Glomerular visceral epithelial cell (primary cell): ENCODE data around the gene SUGT1.
A peak's percentile ranks its signal among the peaks of the same experiment; 100 is the strongest.
"Not testable (repeated sequence)": the region's sequence is repeated elsewhere in the genome, so short reads cannot be mapped to it uniquely, and the experiment has no call there.

Experiments used
- DNase-seq: peaks from one replicate; pipeline ENCODE4 v3.0.0-alpha.2; 2016; ENCODE audit errors: extremely low spot score

Gene SUGT1

GRCh38 chr13:52652196-52652979 is at the start of gene SUGT1:
Gene SUGT1, plus strand, starts transcription at chr13:52652836. Its CDS starts 85 bp downstream, at chr13:52652921.
- DNase-seq: peak; percentile 98

GRCh38 chr13:52603316-52603715 is 49.3 kb upstream of the SUGT1 start:
- not testable (repeated sequence) for DNase-seq

DNA sequence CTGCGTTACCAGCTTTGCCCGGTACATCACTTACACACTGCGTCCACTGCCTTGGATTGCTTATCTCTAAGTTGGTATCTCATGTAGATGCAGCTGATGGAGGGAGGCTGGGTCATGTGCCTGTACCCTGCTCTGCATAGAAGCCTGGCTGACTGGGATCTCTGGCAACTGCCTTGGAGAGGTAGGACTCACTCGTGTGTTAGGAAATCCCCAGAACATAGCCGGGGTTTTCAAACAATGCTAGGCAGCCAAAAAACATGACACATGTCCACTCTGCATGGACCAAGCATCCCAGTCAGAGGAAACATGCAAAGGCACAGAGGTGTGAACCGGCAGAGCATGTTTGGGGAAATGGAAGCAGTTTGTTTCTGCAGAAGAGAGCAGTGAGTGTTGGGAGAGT is 46.5 kb upstream of the SUGT1 start:
- DNase-seq: not testable (repeated sequence)

DNA sequence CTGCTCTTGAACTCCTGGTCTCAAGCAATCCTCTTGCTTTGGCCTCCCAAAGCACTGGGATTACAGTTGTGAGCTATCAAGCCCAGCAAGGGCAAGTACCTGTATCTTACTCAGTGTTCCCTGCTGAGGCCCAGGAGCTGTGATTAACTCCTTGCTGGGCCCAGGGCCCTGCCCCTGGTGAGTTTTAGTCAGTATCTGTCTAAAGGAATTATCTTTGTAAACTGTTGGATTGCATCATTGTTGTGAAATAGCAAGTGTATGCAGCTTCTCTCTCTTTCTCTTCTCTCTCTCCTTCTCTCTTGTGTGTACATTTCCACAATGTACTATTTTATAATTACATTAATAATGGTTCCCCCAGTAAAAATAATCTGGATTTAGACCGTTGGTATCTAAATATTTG is 45.8 kb upstream of the SUGT1 start:
- DNase-seq: not testable (repeated sequence)

- DNase-seq: not testable (repeated sequence)
Observed at GRCh38 chr13:52608184-52608583, 44.5 kb upstream of the SUGT1 start.

DNA sequence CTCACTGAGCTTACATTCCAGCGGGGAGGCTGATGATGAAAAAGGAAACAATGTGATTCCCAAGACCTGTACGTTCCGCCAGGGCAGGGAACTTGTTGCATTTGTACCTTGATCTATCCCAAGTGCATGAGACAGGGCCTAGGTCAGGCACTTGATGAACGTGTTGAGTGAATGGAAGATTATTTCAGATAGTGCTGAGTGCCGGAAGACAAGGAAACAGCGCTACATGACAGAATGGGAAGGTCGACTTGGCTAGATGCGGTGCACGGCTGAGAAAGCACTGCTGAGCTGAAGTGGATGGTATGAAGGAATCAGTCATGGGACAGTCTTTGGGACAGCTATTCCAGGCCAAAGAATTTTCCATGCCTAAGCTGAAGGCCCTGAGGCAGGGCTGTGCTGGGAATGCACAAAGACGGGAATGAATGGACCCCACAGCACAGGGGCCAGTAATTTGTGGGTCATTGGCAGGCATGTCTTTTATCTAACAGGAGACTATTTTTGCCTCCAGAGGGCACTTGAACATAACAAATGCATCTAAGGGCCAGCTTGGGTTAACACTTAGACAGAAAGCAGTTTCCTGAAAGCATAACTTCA is 43.5 kb upstream of the SUGT1 start:
- peak; percentile 32 for DNase-seq

- not testable (repeated sequence) for DNase-seq
Observed at GRCh38 chr13:52610158-52610557, 42.5 kb upstream of the SUGT1 start.

GRCh38 chr13:52615134-52615801 is 37.4 kb upstream of the SUGT1 start:
- DNase-seq: no peak

DNA sequence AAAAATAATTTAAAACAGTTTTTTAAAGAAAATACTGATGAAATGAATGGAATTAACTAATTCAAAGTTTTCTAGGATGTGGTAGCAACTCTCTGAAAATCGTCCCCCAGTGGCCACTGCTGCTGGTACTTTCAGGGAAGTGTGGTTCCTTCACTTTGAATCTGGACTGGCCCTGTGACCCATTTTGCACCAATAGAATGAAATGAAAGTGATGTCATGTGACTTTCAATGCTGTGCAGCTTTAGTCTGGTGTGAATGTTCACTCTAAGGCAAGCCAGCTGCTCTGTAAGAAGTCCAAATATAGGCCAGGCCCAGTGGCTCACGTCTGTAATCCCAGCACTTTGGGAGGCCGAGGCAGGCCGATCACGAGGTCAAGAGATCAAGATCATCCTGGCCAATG is 36.8 kb upstream of the SUGT1 start:
- DNase-seq: no peak

- DNase-seq: peak; percentile 91
Observed at GRCh38 chr13:52617070-52618060, 35.3 kb upstream of the SUGT1 start.

- DNase-seq: not testable (repeated sequence)
Observed at GRCh38 chr13:52631083-52631690, 21.4 kb upstream of the SUGT1 start.

DNA sequence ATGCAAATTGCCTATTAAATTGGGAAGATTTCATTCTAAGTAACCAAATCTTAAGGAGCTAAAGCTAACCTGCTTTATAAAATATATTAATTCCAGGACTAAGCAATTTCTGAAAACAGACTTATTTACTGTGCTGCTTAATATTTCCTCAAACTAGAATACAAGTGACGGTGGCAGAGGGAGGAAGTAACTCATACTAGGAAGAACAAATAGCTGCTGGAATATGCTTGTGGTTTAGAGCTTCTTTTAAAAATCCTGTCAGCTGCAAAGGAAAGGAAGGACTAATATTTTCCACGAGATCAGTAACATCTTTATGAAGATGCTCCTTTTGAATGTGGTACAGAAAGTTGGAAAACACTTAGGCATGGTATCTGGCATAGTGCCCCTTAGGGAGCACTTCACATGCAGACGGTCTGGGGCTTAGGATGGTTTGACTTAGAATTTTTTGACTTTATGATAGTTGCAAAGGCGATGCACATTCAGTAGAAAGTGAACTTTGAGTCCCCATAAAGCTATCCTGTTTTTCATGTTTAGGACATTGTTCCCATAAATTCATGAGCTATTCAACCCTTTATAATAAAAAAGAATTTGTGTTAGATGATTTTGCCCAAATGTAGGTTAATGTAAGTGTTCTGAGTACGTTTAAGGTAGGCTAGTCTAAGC is 13.8 kb upstream of the SUGT1 start:
- DNase-seq: no peak

- no peak for DNase-seq
Observed at GRCh38 chr13:52642131-52642530, 10.5 kb upstream of the SUGT1 start, which contains the start of gene HNRNPA1L2. Gene HNRNPA1L2, plus strand, starts transcription at chr13:52642431. Its CDS starts 62 bp downstream, at chr13:52642493.

DNA sequence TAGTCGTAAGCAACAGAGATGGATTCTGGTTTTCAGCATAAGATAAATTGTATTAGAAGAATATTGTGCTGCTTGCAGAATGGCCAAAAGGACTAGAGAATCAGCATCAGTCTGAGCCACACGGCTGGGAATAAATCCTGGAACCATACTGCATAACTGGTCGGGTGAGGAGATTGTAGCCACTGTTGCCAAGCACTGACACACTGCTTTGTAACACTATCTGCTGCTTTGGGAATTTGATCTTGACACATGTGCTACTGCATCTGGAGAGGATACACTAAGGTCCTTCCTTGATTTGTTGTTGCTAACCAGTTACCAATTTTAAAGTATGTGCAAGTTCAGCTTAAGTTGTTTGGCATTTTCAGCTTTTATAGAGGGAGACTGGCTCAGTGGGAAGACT is 8.5 kb upstream of the SUGT1 start:
- DNase-seq: no peak

- no peak for DNase-seq
Observed at GRCh38 chr13:52646967-52647366, 5.7 kb upstream of the SUGT1 start.

DNA sequence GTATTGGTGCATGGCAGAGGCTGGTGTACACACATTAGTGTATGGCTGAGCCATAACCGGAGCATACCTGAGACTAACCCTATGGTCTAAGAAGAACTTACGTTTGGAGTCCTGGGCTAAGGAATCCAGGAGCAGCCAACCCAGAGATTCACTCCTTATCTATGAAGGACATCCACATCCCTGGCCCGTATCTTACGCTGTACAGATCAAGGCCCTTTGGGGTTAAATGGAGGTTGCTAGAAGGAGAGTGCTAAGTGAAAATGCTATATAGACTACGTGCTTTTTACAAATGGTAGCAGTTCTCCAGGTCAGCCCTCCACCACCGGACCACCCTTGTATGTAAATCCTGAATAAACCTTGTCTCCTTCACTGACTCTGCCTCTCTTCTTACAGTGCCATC is 1.9 kb upstream of the SUGT1 start:
- DNase-seq: no peak

- no peak for DNase-seq
Observed at GRCh38 chr13:52651897-52652195, 790 bp upstream of the SUGT1 start.

- DNase-seq: no peak
Observed at GRCh38 chr13:52652980-52653303, 306 bp downstream of the SUGT1 start.

DNA sequence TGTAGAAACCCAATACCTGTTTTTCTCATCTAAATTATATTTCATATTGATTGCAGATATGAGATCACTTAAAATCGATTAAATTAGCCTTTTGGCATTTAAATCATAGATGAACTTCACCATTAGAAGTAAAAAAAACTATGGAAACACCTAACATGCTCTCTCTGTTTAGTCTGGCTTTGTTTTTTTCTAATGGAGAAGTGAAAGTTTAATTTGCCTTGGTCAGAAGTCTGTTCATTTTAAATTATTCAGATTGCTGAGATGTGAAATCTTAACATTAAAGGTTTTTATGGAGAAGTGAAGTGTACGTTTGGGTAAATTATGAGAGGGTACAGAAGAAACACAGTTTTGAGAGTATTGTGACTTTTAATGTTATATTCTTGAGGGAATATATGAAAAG is 6.7 kb downstream of the SUGT1 start:
- DNase-seq: no peak

GRCh38 chr13:52664272-52664671 is 11.6 kb downstream of the SUGT1 start:
- DNase-seq: no peak

DNA sequence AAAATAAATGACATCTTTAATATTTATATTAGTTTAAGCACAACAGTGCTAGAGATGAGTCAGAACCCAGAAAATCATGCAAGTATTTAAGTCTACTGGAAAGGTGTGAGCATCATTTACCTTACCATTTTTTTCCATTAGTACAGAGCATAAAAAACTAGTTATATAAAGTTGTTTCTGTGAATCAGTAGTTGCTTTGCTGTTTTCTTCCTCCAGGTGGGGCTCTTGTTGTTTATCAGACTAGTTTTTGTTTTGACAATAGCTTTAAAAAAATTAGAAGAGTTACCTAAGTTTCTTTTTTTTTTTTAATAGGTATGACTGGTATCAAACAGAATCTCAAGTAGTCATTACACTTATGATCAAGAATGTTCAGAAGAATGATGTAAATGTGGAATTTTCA is 12.7 kb downstream of the SUGT1 start:
- DNase-seq: no peak
